HCT116 (cell line): Measurements from ENCODE around the gene FMN2. TPM values are rescaled to one million over a fixed set of nuclear protein-coding genes. Genes with fewer than 3 reads are reported as not detected.

Source experiments
- ATAC-seq: fragments of 200-7000 bp; cut with Tn5 transposase; 2 replicates; pipeline ENCODE4 v1.9.1; 2020; ENCODE audit warnings: mild to moderate bottlenecking, moderate library complexity
- BruUV-seq: library from RNA; stranded (reverse); fragments of 400-500 nt; replicated peaks from 2 replicates; lab custom pipeline; 2021; lab: Mats Ljungman, UMichigan
- CTCF ChIA-PET: fragments of 300-600 bp; sonication (Branson Sonifier 250); formaldehyde crosslinking; loops from one replicate; lab custom pipeline; 2021; ENCODE audit warnings: antibody characterized with exemption; lab: Charles Lee
- POLR2A ChIA-PET: fragments of 300-600, 350-600 bp; sonication (Branson Sonifier 250); formaldehyde crosslinking; loops from one replicate; lab custom pipeline; 2021; ENCODE audit warnings: antibody characterized with exemption; lab: Charles Lee
- RAD21 ChIA-PET, 2 experiments: fragments of 300-600 bp; sonication (Branson Sonifier 250); formaldehyde crosslinking; loops; one replicate each; lab custom pipeline; 2023; ENCODE audit warnings: low total read pairs in 2 of 2; ENCODE audit not compliant: uncharacterized antibody in 2 of 2, unreplicated experiment in 2 of 2, low non-redundant PET in 1 of 2; lab: Charles Lee
- DNase-seq: peaks from one replicate; pipeline ENCODE4 v3.0.0-alpha.2; 2010; ENCODE audit warnings: low read depth, low spot score
- H2AFZ ChIP-seq: fragments of 200-600 bp; shearing (Covaris generic), sonication (generic); 2 replicates; pipeline ENCODE4 v1.6.1; 2017; ENCODE audit warnings: low read depth, mixed run types, mixed read lengths, antibody characterized with exemption, low read length; ENCODE audit not compliant: poor library complexity, severe bottlenecking
- H3K27ac ChIP-seq: 2 replicates; pipeline ENCODE4 v1.5.1; 2012; ENCODE audit warnings: low read depth, low read length
- H3K27me3 ChIP-seq: fragments of 200-600 bp; sonication (generic); 2 replicates; pipeline ENCODE4 v1.6.1; 2016; ENCODE audit warnings: mixed run types, low read length, mixed read lengths; ENCODE audit not compliant: insufficient read depth
- H3K36me3 ChIP-seq, 2 experiments: fragments of 200-500 bp in 1 of 2; fragments of 200-600 bp in 1 of 2; sonication (Bioruptor generic) in 1 of 2; sonication (generic) in 1 of 2; 2 replicates each; pipeline versions ENCODE4 v1.5.1 to v1.6.1; 2014 to 2016; ENCODE audit warnings: low read length in 2 of 2, inconsistent platforms in 1 of 2, mixed read lengths in 1 of 2, mixed run types in 1 of 2; ENCODE audit not compliant: insufficient read depth in 2 of 2, control insufficient read depth in 1 of 2
- H3K4me1 ChIP-seq, 2 experiments: fragments of 200-600 bp in 1 of 2; sonication (generic) in 1 of 2; 2 replicates each; pipeline versions ENCODE4 v1.5.1 to v1.6.1; 2012 to 2017; ENCODE audit warnings: low read length in 2 of 2, inconsistent platforms in 1 of 2, mild to moderate bottlenecking in 1 of 2, mixed read lengths in 1 of 2, mixed run types in 1 of 2, moderate library complexity in 1 of 2; ENCODE audit not compliant: insufficient read depth in 2 of 2, control insufficient read depth in 1 of 2
- H3K4me2 ChIP-seq: fragments of 200-600 bp; sonication (generic); 2 replicates; pipeline ENCODE4 v1.6.1; 2017; ENCODE audit warnings: mixed run types, low read length, mixed read lengths
- H3K4me3 ChIP-seq, 2 experiments: fragments of 200-600 bp in 1 of 2; sonication (generic) in 1 of 2; replicated peaks in 1 of 2; 2 replicates each; pipeline ENCODE4 v1.5.1; 2011 to 2016; ENCODE audit warnings: low read length in 2 of 2, control low read depth in 1 of 2, low read depth in 1 of 2, mild to moderate bottlenecking in 1 of 2, mixed read lengths in 1 of 2, mixed run types in 1 of 2
- H3K79me2 ChIP-seq: fragments of 200-600 bp; sonication (generic); 2 replicates; pipeline ENCODE4 v1.6.1; 2017; ENCODE audit warnings: mild to moderate bottlenecking, mixed run types, low read length, moderate library complexity, mixed read lengths; ENCODE audit not compliant: insufficient read depth
- H3K9ac ChIP-seq: fragments of 200-600 bp; sonication (generic); 2 replicates; pipeline ENCODE4 v1.6.1; 2016; ENCODE audit warnings: low read length, mixed read lengths
- H3K9me2 ChIP-seq: fragments of 200-600 bp; sonication (generic), shearing (Covaris generic); 2 replicates; pipeline ENCODE4 v1.6.1; 2017; ENCODE audit warnings: mixed run types, mild to moderate bottlenecking, moderate library complexity; ENCODE audit not compliant: insufficient read depth
- H3K9me3 ChIP-seq, 2 experiments: fragments of 200-500 bp in 1 of 2; fragments of 200-600 bp in 1 of 2; sonication (Bioruptor generic) in 1 of 2; sonication (generic) in 1 of 2; 2 replicates each; pipeline ENCODE4 v1.6.1; 2014 to 2017; ENCODE audit warnings: low read length in 2 of 2, mixed read lengths in 2 of 2, inconsistent platforms in 1 of 2, low read depth in 1 of 2, mild to moderate bottlenecking in 1 of 2, mixed run types in 1 of 2, moderate library complexity in 1 of 2; ENCODE audit not compliant: control insufficient read depth in 1 of 2, insufficient read depth in 1 of 2
- H4K20me1 ChIP-seq: fragments of 200-600 bp; sonication (generic), shearing (Covaris generic); 2 replicates; pipeline ENCODE4 v1.6.1; 2017; ENCODE audit warnings: mixed run types, mild to moderate bottlenecking, moderate library complexity; ENCODE audit not compliant: insufficient read depth
- CBX3 ChIP-seq: IDR thresholded peaks from 2 replicates; pipeline ENCODE4 v1.6.1; 2012; ENCODE audit warnings: low read depth
- CEBPB ChIP-seq: IDR thresholded peaks from 2 replicates; pipeline ENCODE4 v1.6.1; 2012; ENCODE audit warnings: low read depth
- EGR1 ChIP-seq: IDR thresholded peaks from 2 replicates; pipeline ENCODE4 v1.6.1; 2012; ENCODE audit warnings: low read depth
- FOSL1 ChIP-seq: IDR thresholded peaks from 2 replicates; pipeline ENCODE4 v1.6.1; 2012; ENCODE audit warnings: low read depth
- RAD21 ChIP-seq: IDR thresholded peaks from 2 replicates; pipeline ENCODE4 v1.6.1; 2012; ENCODE audit warnings: low read depth, mild to moderate bottlenecking
- SIN3A ChIP-seq: IDR thresholded peaks from 2 replicates; pipeline ENCODE4 v1.6.1; 2012; ENCODE audit warnings: low read depth
- SP1 ChIP-seq: IDR thresholded peaks from 2 replicates; pipeline ENCODE4 v1.6.1; 2012; ENCODE audit warnings: low read depth
- YY1 ChIP-seq: IDR thresholded peaks from 2 replicates; pipeline ENCODE4 v1.6.1; 2011; ENCODE audit warnings: low read length, low read depth, moderate library complexity, mild to moderate bottlenecking; ENCODE audit not compliant: insufficient replicate concordance; ENCODE audit errors: extremely low read depth
- ZFX ChIP-seq: fragments of 450-650 bp; IDR thresholded peaks from 2 replicates; pipeline ENCODE4 v1.6.1; 2017
- intact Hi-C: fragments of 100-400 bp; cut with micrococcal nuclease; formaldehyde crosslinking; loops from 2 replicates; pipeline ENCODE4 v1.10.0; 2022
- total RNA-seq: library from RNA; stranded (reverse); gene quantifications from one replicate; pipeline ENCODE4 v1.2.1, GENCODE V29; 2021; ENCODE audit not compliant: unreplicated experiment
- TF ChIP-seq, protein P1 (sequence below): IDR thresholded peaks from 2 replicates; pipeline ENCODE4 v1.6.1; 2012
- TF ChIP-seq, protein P2 (sequence below): IDR thresholded peaks from 2 replicates; pipeline ENCODE4 v1.6.1; 2012
- TF ChIP-seq, protein P3 (sequence below), 3 experiments: fragments of 200-600 bp in 1 of 3; sonication (generic) in 1 of 3; IDR thresholded peaks in 2 of 3; conservative IDR thresholded peaks in 1 of 3; 2 replicates each; pipeline ENCODE4 v1.5.1; 2012 to 2017; ENCODE audit warnings: low read depth in 2 of 3, low read length in 2 of 3, antibody characterized with exemption in 1 of 3, borderline replicate concordance in 1 of 3, control low read depth in 1 of 3, mild to moderate bottlenecking in 1 of 3, mixed read lengths in 1 of 3, mixed run types in 1 of 3, moderate library complexity in 1 of 3; ENCODE audit not compliant: insufficient read depth in 1 of 3

Gene FMN2
- total RNA-seq, 1 experiment from 2014 or later: not detected

GRCh38 chr1:240499012-240499411 lies 407.3 kb downstream of the FMN2 start:
- ChIA-PET CTCF (no interaction called here), RAD21 (no interaction called here), POLR2A (no interaction called here)
- Histone ChIP-seq H3K9me3 (peaks cover 12 to 15% of the 10 kb centered on the region in 2 experiments; a peak in 2 of 4 replicates), H3K36me3 (no peaks in the 10 kb centered on the region), H3K9me2 (no peaks in the 10 kb centered on the region), H3K27ac (no peak overlapping the region), H2AFZ (no peak overlapping the region), H4K20me1 (no peaks in the 10 kb centered on the region), H3K4me2 (no peak overlapping the region), H3K4me1 (no peaks in the 10 kb centered on the region), H3K79me2 (no peaks in the 10 kb centered on the region), H3K27me3 (no peaks in the 10 kb centered on the region), H3K9ac (no peak overlapping the region), H3K4me3 (no peak overlapping the region)
- intact Hi-C loops: no loop called here
- BruUV-seq: no TSS peak
- ATAC-seq: no peak
- DNase-seq: no peak
- no peak for TF ChIP-seq YY1
- TF ChIP-seq SIN3A: no peak
- TF ChIP-seq SP1: no peak
- no peak for TF ChIP-seq RAD21
- TF ChIP-seq, protein P1, sequence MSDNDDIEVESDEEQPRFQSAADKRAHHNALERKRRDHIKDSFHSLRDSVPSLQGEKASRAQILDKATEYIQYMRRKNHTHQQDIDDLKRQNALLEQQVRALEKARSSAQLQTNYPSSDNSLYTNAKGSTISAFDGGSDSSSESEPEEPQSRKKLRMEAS: no peak
- TF ChIP-seq CBX3: no peak
- TF ChIP-seq, protein P2, sequence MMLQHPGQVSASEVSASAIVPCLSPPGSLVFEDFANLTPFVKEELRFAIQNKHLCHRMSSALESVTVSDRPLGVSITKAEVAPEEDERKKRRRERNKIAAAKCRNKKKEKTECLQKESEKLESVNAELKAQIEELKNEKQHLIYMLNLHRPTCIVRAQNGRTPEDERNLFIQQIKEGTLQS: no peak
- no peak for TF ChIP-seq ZFX
- TF ChIP-seq FOSL1: no peak
- TF ChIP-seq, protein P3, sequence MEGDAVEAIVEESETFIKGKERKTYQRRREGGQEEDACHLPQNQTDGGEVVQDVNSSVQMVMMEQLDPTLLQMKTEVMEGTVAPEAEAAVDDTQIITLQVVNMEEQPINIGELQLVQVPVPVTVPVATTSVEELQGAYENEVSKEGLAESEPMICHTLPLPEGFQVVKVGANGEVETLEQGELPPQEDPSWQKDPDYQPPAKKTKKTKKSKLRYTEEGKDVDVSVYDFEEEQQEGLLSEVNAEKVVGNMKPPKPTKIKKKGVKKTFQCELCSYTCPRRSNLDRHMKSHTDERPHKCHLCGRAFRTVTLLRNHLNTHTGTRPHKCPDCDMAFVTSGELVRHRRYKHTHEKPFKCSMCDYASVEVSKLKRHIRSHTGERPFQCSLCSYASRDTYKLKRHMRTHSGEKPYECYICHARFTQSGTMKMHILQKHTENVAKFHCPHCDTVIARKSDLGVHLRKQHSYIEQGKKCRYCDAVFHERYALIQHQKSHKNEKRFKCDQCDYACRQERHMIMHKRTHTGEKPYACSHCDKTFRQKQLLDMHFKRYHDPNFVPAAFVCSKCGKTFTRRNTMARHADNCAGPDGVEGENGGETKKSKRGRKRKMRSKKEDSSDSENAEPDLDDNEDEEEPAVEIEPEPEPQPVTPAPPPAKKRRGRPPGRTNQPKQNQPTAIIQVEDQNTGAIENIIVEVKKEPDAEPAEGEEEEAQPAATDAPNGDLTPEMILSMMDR (IDR thresholded peaks at IDR 0.05 in 2 of 3, conservative IDR thresholded peaks at IDR 0.05 in 1 of 3; ENCODE audit: borderline replicate concordance in 1 of 3, insufficient read depth in 1 of 3, low read depth in 2 of 3, low read length in 2 of 3): no peak
- no peak for TF ChIP-seq CEBPB
- no peak for TF ChIP-seq EGR1
